EH (cell line): ENCODE data around the gene NDEL1.

ENCODE experiments used
- DNase-seq: peaks from one replicate; pipeline ENCODE4 v3.0.0-alpha.2; 2015; ENCODE audit warnings: low read depth

Gene NDEL1

DNA sequence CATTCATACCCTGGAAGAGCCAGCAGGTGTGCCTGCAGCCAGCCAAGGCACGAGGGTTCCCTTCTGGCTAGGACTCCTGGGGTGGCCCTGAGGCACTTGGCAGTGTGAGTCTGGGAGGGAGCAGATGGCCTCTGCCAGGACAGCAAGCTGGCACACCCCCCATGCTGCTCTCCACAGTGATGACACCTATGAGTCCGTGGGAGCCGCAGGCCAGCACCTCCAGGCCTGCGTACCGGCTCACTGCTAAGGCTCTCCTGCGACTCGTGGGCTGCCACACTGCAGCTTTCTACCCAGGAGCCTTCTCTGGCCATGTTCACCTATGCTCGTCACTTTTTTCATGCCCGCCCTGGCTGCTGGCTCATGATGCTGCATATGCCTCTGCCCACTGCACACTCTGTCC, 68.1 kb downstream of the NDEL1 start:
- DNase-seq: no peak

DNA sequence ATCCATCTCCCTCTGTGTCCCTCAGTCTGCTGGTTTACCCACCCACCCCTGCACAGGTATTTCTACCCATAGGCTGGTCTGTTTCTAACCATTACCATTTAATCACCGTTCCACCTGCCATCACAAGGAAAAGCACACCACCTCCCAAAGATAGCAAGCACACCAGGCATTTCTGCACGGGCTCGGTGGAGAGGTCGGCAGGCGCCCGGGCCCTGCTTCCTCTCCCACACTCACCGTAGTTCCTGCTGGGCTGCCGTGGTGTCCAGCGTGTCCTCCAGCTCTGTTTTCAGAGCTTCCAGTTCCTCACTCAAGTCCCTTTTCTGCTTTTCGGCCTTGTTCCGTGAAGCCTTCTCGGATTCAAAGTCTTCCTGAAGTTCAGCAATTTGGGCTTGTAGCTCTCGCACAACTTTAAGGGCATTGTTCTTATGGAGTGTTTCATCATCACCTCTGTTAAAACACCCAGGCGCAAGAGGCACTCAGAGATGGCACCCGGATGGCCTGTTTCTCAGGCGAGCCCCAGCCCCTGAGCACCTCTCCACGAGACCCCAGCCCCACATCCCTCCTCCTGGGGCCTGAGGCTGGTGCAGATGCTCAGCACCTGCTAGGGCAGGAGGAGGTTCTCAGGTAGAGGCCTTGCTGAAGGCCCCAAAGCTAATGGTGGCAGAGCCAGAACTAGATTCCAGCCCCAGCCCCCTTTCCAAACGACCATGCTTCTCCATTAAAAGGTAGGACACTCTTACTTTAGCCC, 69.0 kb downstream of the NDEL1 start:
- no peak for DNase-seq

DNA sequence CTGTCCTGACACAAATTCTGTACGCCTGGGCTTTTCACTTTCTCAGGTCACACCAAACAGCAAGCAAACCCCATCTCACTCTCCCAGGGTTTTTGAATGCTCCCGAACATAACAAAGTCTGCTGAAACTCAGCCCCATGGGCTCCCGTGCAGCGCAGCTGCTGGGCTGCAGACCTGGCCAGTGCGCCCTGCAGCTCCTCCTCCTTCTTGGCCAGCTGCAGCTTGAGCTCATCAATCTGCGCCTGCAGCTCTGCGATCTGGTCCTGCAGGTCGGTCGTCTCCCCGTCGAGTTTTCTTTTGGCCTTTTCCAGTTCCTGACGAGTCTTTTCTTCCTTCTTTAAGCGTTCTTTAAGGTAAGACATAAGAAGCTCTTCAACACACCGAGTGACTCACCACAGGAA, 70.5 kb downstream of the NDEL1 start:
- DNase-seq: no peak

DNA sequence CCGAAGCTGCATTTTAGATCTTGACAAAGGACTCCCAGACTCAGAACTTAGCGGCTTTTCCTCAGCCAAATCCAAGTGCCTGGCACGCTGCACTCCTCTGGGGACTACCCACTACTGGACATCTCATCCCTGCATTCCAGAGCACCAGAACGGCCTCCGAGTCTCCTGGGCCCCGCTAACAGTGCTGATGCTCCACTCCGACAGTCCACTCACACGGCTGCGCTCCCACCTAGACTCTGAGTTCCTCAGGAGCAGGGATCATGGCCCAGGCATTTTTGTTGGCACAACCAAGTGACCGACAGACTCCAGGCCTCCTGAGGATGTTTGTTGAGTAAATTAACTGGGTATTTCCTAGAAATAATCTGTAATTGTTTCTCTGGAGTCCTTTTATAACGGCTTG, 79.1 kb downstream of the NDEL1 start:
- DNase-seq: no peak
